Endothelial cell of umbilical vein (primary cell): ENCODE results near the gene HOXB4. TPM values are rescaled to one million over a fixed set of nuclear protein-coding genes. Genes with fewer than 3 reads are reported as not detected.

Experiments used
- BruUV-seq: library from RNA; stranded (reverse); fragments of 400-500 nt; replicated peaks from 2 replicates; lab custom pipeline; 2021; lab: Mats Ljungman, UMichigan
- CTCF ChIA-PET: fragments of 300-600, 350-600 bp; sonication (Branson Sonifier 250); formaldehyde crosslinking; loops from one replicate; lab custom pipeline; 2021; ENCODE audit warnings: antibody characterized with exemption, inconsistent platforms; lab: Charles Lee
- POLR2A ChIA-PET: fragments of 300-600, 350-600 bp; sonication (Branson Sonifier 250); formaldehyde crosslinking; loops from one replicate; lab custom pipeline; 2021; ENCODE audit warnings: antibody characterized with exemption, inconsistent platforms; lab: Charles Lee
- DNase-seq: peaks from one replicate; pipeline ENCODE4 v3.0.0-alpha.2; 2011; ENCODE audit warnings: low read depth, low spot score
- FAIRE-seq: peaks from 2 replicates; lab custom pipeline; 2011; peaks lifted over from hg19 to GRCh38; lab: Jason Lieb, UNC
- H2AFZ ChIP-seq: 2 replicates; pipeline ENCODE4 v1.6.0; 2012; ENCODE audit warnings: low read depth, low read length, control low read depth, inconsistent platforms
- H3K27ac ChIP-seq: 2 replicates; pipeline ENCODE4 v1.5.1; 2011; ENCODE audit warnings: low read depth, mild to moderate bottlenecking, control low read depth, low read length, moderate library complexity; ENCODE audit not compliant: insufficient read depth
- H3K27me3 ChIP-seq, 2 experiments: 2 replicates each; pipeline versions ENCODE4 v1.6.0 to v1.6.1; 2011; ENCODE audit warnings: low read length in 2 of 2, mixed read lengths in 1 of 2; ENCODE audit not compliant: control insufficient read depth in 2 of 2, insufficient read depth in 2 of 2
- H3K36me3 ChIP-seq, 2 experiments: 2 replicates in 1 of 2; 3 replicates in 1 of 2; pipeline ENCODE4 v1.5.1; 2011; ENCODE audit warnings: low read length in 2 of 2, mild to moderate bottlenecking in 1 of 2, moderate library complexity in 1 of 2; ENCODE audit not compliant: control insufficient read depth in 2 of 2, insufficient read depth in 2 of 2; ENCODE audit errors: extremely low read depth in 1 of 2
- H3K4me1 ChIP-seq: 3 replicates; pipeline ENCODE4 v1.5.1; 2011; ENCODE audit warnings: mild to moderate bottlenecking, low read length; ENCODE audit not compliant: control insufficient read depth, insufficient read depth; ENCODE audit errors: extremely low read depth
- H3K4me2 ChIP-seq: 2 replicates; pipeline ENCODE4 v1.6.1; 2011; ENCODE audit warnings: low read length, control low read depth, mixed read lengths; ENCODE audit not compliant: insufficient read depth
- H3K4me3 ChIP-seq, 3 experiments: fragments of 200-600 bp in 1 of 3; sonication (generic), shearing (Covaris generic) in 1 of 3; replicated peaks in 1 of 3; 2 replicates each; pipeline ENCODE4 v1.5.1; 2011 to 2016; ENCODE audit warnings: control low read depth in 3 of 3, low read length in 3 of 3, mild to moderate bottlenecking in 2 of 3, inconsistent platforms in 1 of 3, low read depth in 1 of 3, moderate library complexity in 1 of 3; ENCODE audit not compliant: insufficient read depth in 1 of 3
- H3K79me2 ChIP-seq: 2 replicates; pipeline ENCODE4 v1.6.0; 2012; ENCODE audit warnings: low read length, inconsistent platforms; ENCODE audit not compliant: control insufficient read depth, insufficient read depth
- H3K9ac ChIP-seq: replicated peaks from 2 replicates; pipeline ENCODE3; 2011; ENCODE audit warnings: low read length, control low read depth; ENCODE audit not compliant: insufficient read depth; ENCODE audit errors: extremely low read depth
- H3K9me1 ChIP-seq: replicated peaks from 3 replicates; pipeline ENCODE4 v1.6.0; 2011; ENCODE audit warnings: mild to moderate bottlenecking, low read length; ENCODE audit not compliant: control insufficient read depth, insufficient read depth; ENCODE audit errors: extremely low read depth
- H3K9me3 ChIP-seq: replicated peaks from 2 replicates; pipeline ENCODE4 v1.5.1; 2012; ENCODE audit warnings: low read length, inconsistent platforms; ENCODE audit not compliant: control insufficient read depth, insufficient read depth
- H4K20me1 ChIP-seq: replicated peaks from 2 replicates; pipeline ENCODE3; 2011; ENCODE audit warnings: mild to moderate bottlenecking, low read length; ENCODE audit not compliant: control insufficient read depth, insufficient read depth; ENCODE audit errors: extremely low read depth
- MYC ChIP-seq: IDR thresholded peaks from one replicate; pipeline ENCODE4 v1.6.1; 2011; ENCODE audit warnings: mild to moderate bottlenecking, low read depth, low read length
- POLR2A ChIP-seq: IDR thresholded peaks from 2 replicates; pipeline ENCODE4 v1.6.1; 2012; ENCODE audit warnings: low read depth, mild to moderate bottlenecking, control low read depth, low read length
- POLR2AphosphoS5 ChIP-seq: IDR thresholded peaks from 2 replicates; pipeline ENCODE4 v1.6.1; 2012; ENCODE audit warnings: low read depth, mild to moderate bottlenecking, control low read depth, low read length, moderate library complexity; ENCODE audit not compliant: insufficient read depth
- dilution Hi-C: fragments of 300-500 bp; cut with MboI; formaldehyde crosslinking; loops from one replicate; pipeline ENCODE4 v1.15.0; 2019; ENCODE audit warnings: low sequenced_read_pairs; ENCODE audit not compliant: extremely low pct_ligation_motif_present
- intact Hi-C: fragments of 100-400 bp; cut with micrococcal nuclease; formaldehyde crosslinking; loops from one replicate; pipeline ENCODE4 v1.10.0; 2022
- polyA plus RNA-seq, 4 experiments: library from polyadenylated mRNA; depleted of rRNA in 3 of 4; stranded (reverse) in 3 of 4; unstranded in 1 of 4; fragments of >200 nt; gene quantifications; 2 replicates each; pipeline versions ENCODE4 v1.2.1 to v1.2.3, GENCODE V29; 2011 to 2012; ENCODE audit warnings: missing spikeins in 1 of 4
- total RNA-seq: library from RNA; stranded (reverse); gene quantifications from 2 replicates; pipeline ENCODE4 v1.2.3, GENCODE V29; 2021
- TF ChIP-seq, protein P1 (sequence below), 2 donors: IDR thresholded peaks; 1 replicate in 1 of 2; 2 replicates in 1 of 2; pipeline ENCODE4 v1.5.1; 2011; ENCODE audit warnings: low read length in 2 of 2, mild to moderate bottlenecking in 2 of 2, moderate library complexity in 2 of 2, control low read depth in 1 of 2, inconsistent platforms in 1 of 2, low read depth in 1 of 2; ENCODE audit not compliant: insufficient read depth in 1 of 2; ENCODE audit errors: extremely low read depth in 1 of 2

Gene HOXB4
- total and polyA plus RNA-seq, 2 donors (not counting 3 experiments of a cell fraction or from before 2014, with no cell fraction given), result 4.6 to 13.1 TPM

DNA sequence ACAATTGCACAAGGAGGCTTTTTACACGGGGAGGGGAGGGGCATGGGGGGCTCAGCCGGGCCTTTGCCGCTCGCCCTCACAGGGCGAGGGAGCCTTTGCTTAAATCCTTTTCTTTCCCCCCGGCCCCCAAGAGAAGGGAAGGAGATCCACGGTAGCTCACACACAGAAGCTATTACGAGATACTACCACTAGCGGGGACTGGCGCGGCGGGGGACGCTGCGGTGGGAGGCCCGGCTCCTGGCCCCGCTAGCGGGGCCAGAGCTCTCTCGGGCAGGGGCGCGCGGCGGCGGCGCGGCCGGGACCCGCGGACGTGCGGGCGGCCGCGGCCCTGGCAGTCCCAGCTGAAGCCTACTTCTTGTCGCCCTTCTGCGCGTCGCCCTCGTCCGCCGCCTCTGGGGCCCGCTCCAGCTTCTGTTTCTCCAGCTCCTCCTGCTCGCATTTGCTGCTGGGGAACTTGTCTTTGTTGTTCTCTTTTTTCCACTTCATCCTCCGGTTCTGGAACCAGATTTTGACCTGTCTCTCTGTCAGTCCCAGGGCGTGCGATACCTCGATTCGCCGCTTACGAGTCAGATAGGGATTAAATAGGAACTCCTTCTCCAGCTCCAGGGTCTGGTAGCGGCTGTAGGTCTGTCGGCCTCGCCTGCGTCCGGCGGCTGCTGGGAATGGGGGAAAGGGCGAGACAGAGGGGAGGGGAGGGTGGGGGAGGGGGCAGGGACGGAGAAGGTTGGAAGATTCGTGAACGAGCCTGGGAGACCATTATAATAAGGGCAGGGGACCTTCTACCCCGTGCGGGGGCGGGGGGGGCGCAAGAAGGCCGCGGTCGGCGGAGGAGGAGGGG lies 34.9 kb upstream of the HOXB4 start:
- H3K9me3 ChIP-seq, result no peaks in the 10 kb centered on the region
- BruUV-seq, result no TSS peak
- ChIA-PET POLR2A (interaction anchor here (0.8 to 1.4 kb wide), 2 partner anchors 15 to 351 kb away, joined by 4 to 6 read pairs; no protein-coding TSS in a partner anchor), CTCF (interaction anchor here (0.6 to 4.9 kb wide), 25 partner anchors 9 to 601 kb away, joined by 3 to 26 read pairs (median 5); partner anchors contain the start of genes HOXB5 and HOXB9)
- H3K4me2 ChIP-seq, result peak overlapping the region; percentile 85
- DNase-seq (peak; percentile 67), FAIRE-seq (peak; percentile 72)
- peak overlapping the region; percentile 49 for H3K9ac ChIP-seq
- H3K27me3 ChIP-seq, result peaks cover 28 to 35% of the 10 kb centered on the region in 2 experiments
- H3K36me3 ChIP-seq, result no peaks in the 10 kb centered on the region
- peaks cover 19% of the 10 kb centered on the region for H3K79me2 ChIP-seq
- peak overlapping the region; percentile 93 for H2AFZ ChIP-seq
- peak overlapping the region; percentile 52 to 86 (median 80) for H3K4me3 ChIP-seq
- peaks cover 38% of the 10 kb centered on the region for H3K4me1 ChIP-seq
- H4K20me1 ChIP-seq, result no peaks in the 10 kb centered on the region
- H3K27ac ChIP-seq, result peak overlapping the region; percentile 47
- intact Hi-C loops (loop anchor here (1.0 kb wide), 1 partner anchor 9 kb away; the partner anchor contains the start of gene HOXB6), dilution Hi-C loops (no loop called here)
- TF ChIP-seq POLR2AphosphoS5, result peak; percentile 35
- TF ChIP-seq MYC, result no peak
- no peak for TF ChIP-seq POLR2A
- TF ChIP-seq, protein P1, sequence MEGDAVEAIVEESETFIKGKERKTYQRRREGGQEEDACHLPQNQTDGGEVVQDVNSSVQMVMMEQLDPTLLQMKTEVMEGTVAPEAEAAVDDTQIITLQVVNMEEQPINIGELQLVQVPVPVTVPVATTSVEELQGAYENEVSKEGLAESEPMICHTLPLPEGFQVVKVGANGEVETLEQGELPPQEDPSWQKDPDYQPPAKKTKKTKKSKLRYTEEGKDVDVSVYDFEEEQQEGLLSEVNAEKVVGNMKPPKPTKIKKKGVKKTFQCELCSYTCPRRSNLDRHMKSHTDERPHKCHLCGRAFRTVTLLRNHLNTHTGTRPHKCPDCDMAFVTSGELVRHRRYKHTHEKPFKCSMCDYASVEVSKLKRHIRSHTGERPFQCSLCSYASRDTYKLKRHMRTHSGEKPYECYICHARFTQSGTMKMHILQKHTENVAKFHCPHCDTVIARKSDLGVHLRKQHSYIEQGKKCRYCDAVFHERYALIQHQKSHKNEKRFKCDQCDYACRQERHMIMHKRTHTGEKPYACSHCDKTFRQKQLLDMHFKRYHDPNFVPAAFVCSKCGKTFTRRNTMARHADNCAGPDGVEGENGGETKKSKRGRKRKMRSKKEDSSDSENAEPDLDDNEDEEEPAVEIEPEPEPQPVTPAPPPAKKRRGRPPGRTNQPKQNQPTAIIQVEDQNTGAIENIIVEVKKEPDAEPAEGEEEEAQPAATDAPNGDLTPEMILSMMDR (IDR thresholded peaks at IDR 0.05; ENCODE audit: extremely low read depth in 1 of 2, insufficient read depth in 1 of 2, low read depth in 1 of 2, low read length in 2 of 2), result peak; percentile 4 to 47
- H3K9me1 ChIP-seq, result no peaks in the 10 kb centered on the region
